Renal cortex interstitium (tissue), 15 donors: ENCODE data around the gene C20orf144. TPM values are rescaled to one million over a fixed set of nuclear protein-coding genes. Genes with fewer than 3 reads are reported as not detected.
"Not testable (repeated sequence)": the region's sequence is repeated elsewhere in the genome, so short reads cannot be mapped to it uniquely, and the experiment has no call there.

Experiments
- DNase-seq, 11 donors: peaks; one replicate each; pipeline ENCODE4 v3.0.0-alpha.2; 2013; ENCODE audit warnings: low read depth in 9 of 11, low spot score in 4 of 11; ENCODE audit errors: extremely low read depth in 1 of 11
- long read RNA-seq, 16 experiments: transcript quantifications; one replicate each; lab custom pipeline, GENCODE V29; 2026
- polyA plus RNA-seq, 3 donors: library from polyadenylated mRNA; unstranded; fragments of 120-200 nt; gene quantifications; one replicate each; pipeline ENCODE4 v1.2.1, GENCODE V29; 2013; ENCODE audit not compliant: insufficient read length in 3 of 3

C20orf144 gene
- under 1 TPM; 0.25 to 0.32 (median 0.29) TPM for polyA plus RNA-seq
- long read RNA-seq, donor 1, partial matches to known transcripts = 0 of 1 reads
- long read RNA-seq, donor 1, other reads (novel, unspliced or antisense) = 0 of 1 reads
- long read RNA-seq, donor 2, partial matches to known transcripts = 0 of 1 reads
- long read RNA-seq, donor 2, other reads (novel, unspliced or antisense) = 0 of 1 reads
- long read RNA-seq, donor 3 = 0 reads
- long read RNA-seq, donor 4, partial matches to known transcripts = 0 of 1 reads
- long read RNA-seq, donor 4, other reads (novel, unspliced or antisense) = 0 of 1 reads
- long read RNA-seq, donor 5, partial matches to known transcripts = 5 of 11 reads
- long read RNA-seq, donor 5, other reads (novel, unspliced or antisense) = 5 of 11 reads
- long read RNA-seq, donor 6 = 0 reads
- long read RNA-seq, donor 7 = 0 reads
- long read RNA-seq, donor 8, partial matches to known transcripts = 0 of 1 reads
- long read RNA-seq, donor 8, other reads (novel, unspliced or antisense) = 0 of 1 reads
- long read RNA-seq, donor 9 = 0 reads
- long read RNA-seq, donor 10, partial matches to known transcripts = 0 of 1 reads
- long read RNA-seq, donor 10, other reads (novel, unspliced or antisense) = 0 of 1 reads
- long read RNA-seq, donor 11 = 0 reads
- long read RNA-seq, donor 12 = 0 reads
- long read RNA-seq, donor 13 = 0 reads
- long read RNA-seq, donor 14 = 0 reads
- long read RNA-seq, donor 15 = 0 reads
- long read RNA-seq, donor 16, partial matches to known transcripts = 23 of 32 reads
- long read RNA-seq, donor 16, other reads (novel, unspliced or antisense) = 8 of 32 reads

DNA sequence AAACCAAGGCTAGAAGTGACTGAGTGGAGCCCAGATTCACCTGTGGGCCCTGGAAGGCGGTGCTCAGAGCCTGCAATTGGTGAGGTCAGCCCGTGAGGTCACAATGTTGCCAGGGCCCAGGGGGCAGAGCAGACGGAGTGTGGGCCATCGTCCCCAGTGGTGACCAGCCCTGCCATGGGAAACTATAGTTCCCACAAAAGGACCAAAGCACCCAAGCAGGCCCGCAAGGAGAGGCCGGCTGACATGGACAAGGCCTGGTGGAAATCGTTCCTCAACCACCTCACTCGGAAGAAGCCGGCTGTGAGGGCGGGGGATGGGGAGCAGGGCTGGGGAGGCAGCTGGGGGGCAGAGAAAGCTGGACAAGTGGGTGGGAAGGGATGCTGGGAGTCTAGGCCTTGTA is at the start of gene C20orf144:
C20orf144 (plus strand) TSS at position 156 of the 400 bp plus-strand sequence; CDS start at position 175, 19 bp downstream.
- DNase-seq = no peak

DNA sequence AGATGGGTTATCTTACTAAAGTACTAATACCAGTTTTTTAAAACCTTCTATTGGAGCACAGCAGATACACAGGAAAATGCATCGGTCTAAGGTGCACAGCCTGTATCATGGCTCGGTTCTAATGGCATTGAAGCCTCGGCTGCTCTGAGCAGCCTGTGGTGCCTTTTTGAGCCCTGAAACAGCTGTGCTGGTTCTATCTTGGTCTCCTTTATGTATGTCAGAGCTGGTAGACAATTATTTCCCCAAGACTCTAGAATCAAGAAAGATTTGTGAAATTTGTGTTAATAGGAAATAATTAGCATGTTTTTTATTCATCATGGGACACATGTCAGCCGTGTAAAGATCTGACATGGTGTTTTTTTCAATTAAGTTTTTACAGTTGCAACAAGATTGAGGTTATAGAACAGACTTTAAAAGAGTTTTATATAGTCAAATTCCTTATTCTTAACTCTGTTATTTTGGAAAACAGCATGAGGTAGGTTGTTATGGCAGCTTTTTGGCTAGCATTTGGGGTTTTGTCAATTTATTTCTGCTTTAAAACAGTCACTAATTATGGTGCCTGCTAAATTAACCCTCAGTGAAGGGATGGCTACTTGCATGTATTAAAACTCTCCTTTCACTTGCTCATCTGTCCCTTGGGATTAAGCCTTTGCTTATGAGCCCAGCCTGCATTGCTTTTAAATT is 40.3 kb upstream of the C20orf144 start:
- no peak for DNase-seq

DNA sequence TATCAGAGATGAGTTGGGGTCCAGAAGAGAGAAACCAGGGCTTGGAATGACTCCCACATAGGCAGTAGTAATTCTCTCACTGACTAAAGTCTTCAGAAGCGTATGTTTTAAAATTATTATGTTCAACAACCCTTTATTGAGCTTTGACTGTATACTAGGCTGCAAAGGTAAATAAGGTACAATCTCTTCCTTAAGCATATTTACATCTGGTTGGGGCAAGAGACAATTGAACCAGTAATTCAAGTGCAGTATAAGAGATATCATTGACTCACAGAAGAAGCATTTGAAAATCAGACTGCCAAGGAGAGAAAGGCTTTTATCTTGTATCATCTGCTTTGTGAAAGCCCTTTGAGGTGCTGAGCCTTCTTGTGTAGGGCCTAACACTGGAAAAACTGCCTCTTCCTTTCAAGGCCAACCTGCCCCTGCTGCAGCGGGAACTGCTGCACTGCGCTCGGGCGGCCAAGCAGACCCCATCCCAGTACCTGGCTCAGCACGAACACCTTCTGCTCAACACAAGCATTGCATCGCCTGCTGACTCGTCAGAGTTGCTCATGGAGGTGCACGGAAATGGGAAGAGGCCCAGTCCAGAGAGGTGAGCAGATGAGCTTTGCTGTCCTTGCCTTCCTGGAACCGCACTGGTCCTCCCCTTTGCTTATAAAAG is 39.3 kb upstream of the C20orf144 start:
- DNase-seq = no peak

DNA sequence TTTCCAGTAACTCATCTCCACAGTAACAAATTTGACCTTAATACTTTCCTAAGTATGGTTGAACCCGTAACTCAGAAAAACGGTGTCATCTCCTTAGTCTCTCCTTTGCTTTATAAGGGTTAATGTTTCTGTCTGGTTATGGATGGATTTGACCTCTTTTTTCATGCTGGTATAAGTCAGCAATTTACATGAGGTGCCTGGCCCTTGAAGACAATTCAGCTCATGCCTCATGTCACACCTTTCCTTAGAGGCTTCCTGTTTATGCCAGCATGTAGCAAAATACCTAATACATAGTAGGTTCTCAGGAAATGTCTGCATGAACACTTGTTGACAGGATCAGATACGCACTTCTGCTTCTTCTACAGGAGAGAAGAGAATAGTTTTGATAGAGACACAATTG is 37.7 kb upstream of the C20orf144 start:
- DNase-seq = no peak

DNA sequence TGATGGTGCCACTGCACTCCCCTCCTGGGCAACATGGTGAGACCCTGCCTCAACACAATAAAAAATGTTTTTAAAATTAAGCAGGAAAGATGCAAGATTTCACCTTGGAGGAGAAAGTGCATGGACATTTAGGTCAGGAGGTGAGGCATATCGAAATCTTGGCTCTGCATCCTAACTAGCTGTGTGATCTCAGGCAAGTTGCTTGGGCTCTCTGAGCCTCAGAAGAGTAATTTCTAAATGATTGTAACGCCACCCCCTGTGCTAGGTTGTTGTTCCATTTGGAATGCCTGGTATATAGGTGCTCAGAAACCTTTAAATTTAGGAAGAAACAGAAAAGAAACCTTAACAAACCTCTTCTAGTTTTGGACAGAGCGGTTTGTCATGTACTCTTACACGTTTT is 35.9 kb upstream of the C20orf144 start:
- DNase-seq = no peak

DNA sequence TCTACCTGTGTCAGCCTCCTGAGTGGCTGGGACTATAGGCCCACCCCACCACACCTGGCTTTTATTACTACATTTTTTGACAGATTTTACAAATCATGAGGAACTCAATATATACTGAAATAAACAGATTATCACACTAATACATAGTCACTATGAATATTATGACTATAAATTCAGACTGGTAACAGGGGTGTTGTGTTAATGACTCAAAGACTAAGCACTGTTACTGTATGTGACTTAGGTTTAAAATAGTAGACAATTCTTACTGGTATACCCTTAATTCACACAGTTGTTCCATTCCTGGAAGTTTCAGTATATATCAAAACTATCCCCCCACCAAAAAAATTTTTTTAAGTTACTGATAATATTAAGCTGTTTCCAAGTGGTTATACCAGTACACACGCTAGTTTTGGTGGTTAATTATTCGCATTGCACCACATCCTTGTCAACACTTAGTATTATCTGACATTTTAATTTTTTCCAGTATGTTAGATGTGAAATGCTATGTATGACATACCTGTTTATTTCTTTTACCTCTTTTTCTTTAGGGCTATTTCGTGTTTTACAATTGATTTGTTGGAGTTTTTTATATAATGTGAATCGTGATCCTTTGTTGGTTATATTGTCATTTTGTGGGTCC is 34.4 kb upstream of the C20orf144 start:
- DNase-seq = no peak

DNA sequence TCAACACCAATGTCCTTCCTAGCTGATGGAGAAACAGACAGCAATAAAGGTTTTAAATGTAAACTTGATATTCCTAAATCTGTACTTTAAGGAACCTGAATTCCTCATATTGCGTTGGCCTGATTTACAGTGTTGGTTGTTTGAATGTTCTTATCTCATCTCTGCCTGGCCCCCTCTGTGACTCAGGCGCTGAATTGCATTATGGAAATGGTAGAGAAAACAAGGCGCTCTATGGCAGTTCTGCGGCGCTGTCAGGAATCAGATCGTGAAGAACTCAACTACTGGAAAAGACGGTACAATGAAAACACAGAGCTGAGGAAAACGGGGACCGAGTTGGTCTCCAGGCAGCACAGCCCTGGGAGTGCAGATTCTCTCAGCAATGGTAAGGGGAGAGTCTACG is 32.6 kb upstream of the C20orf144 start:
- no peak for DNase-seq

DNA sequence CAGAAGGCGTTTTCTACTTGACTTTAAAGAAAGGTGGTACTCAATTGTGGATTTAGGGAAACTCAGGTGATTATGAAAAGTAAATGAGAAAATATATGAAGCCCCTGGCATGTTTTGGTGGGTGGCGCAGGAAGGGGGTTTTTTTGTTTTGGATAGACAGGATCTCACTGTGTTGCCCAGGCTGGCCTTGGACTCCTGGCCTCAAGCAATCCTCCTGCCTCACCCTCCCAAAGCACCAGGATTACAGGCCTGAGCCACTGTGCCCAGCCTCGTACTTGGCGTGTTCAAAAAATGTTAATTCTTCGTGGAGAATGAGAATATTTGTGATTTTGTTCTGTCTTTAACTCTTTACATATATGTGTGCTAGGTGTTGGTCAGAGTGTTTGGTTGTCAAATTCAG is 32.1 kb upstream of the C20orf144 start:
- no peak for DNase-seq

DNA sequence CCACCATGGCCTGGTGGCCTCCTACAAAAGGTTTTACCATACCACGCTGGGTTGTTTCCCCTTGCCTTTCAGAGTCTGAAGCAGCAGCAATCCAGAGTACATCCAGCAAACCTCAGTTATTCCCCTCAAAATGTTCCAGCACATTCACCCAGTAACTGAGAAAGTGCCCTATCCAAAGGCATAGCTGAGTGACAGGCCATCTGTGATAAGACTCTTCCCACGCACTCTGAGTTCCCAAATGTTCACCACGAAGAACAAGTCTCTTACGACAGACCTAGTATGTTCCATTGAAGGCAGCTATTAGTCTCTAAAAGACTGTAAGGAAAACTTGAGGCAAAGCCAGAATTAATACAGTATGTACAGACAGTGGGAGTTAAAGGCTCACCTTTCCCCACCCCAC is 31.6 kb upstream of the C20orf144 start:
- no peak for DNase-seq

DNA sequence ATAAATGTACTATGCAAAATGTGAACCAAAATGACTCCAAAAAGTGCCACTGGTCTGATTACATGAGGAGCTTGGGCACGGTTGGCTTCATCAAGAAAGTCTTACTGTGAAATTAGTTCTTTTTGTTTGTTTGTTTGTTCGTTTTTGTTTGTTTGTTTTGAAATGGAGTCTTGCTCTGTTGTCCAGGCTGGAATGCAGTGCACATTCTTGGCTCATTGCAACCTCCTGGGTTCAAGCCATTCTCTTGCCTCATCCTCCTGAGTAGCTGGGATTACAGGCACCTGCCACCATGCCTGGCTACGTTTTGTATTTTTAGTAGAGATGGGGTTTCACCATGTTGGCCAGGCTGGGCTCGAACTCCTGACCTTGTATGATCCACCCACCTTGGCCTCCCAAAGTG is 30.2 kb upstream of the C20orf144 start:
- not testable (repeated sequence) for DNase-seq

DNA sequence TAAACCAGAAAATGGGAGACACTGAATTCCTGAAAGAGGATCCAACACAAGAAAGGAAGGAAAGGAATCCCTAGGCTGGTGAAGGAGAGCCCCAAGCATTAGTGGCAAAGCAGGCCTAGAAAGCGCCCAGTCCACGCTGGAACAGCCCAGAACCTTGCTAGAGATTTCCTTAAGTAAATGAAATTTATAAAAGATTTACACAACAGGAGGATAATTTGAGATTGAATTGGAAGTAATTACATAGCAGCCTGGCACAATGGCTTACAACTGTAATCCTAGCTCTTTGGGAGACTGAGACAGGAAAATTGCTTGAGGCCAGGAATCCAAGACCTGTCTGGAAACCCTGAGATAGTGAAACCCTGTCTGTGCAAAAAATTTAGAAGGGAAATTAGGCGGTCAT is 26.8 kb upstream of the C20orf144 start:
- no peak for DNase-seq

DNA sequence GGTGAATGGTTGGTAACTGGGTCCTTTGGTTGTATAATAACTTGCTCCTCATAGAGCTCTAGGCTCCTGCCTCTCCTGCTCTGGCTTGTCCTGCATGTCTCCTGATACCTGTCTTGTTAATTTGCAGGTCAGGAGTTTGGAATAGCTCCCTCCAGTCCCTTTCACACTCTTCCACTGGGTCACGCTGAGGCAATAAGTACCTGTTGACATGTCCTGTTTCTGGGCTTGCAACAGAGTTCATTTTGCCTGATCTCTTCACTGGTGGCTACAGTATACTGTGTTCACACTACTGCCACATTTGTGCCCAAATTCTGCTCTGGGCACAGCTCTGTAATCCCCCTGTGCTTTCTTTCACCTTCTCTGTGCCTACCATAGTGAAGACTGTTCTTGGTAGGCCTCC is 25.4 kb upstream of the C20orf144 start:
- no peak for DNase-seq

DNA sequence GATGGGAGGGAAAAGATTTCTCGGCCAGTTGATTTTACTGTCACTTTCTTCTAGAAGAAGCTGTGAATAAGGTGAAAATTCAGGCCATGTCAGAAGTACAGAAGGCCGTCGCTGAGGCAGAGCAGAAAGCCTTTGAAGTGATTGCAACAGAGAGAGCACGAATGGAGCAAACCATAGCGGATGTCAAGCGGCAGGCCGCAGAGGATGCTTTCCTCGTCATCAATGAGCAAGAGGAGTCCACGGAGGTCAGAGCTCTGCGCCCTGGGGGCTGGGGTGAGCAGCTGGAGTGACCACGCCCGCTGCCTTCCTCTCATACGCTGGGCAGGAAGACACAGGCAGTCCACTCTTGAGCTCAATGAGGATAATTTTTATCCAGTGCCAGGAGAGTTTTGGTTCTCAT is 21.8 kb upstream of the C20orf144 start:
- no peak for DNase-seq

DNA sequence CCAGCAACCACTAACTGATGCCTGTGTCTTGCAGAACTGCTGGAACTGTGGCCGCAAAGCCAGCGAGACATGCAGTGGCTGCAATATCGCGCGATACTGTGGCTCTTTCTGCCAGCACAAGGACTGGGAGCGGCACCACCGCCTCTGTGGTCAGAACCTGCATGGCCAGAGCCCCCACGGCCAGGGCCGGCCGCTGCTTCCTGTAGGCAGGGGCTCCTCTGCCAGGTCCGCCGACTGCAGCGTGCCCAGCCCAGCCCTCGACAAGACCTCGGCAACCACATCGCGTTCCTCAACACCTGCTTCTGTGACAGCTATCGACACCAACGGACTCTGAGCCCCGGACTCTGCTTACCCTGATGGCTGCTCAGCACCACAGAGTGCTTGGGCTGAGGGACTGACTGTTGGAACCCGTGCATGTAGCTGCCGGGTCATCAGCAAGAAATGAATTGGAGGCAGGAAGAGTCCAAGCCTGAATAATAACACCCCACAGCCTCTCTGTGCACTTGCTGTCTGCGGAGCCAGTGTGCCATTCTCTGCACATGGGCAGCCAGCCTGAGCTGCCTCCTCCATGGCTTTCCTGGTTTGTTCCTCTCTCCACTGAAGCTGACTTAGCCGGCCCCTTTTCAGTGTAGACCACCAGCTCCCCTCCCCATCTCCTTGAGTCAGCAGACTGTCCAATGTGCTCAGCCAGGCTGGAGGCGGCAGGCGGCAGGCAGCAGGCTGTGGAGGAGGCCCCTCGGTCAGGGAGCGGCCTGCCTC is 17.6 kb upstream of the C20orf144 start:
- DNase-seq = no peak

DNA sequence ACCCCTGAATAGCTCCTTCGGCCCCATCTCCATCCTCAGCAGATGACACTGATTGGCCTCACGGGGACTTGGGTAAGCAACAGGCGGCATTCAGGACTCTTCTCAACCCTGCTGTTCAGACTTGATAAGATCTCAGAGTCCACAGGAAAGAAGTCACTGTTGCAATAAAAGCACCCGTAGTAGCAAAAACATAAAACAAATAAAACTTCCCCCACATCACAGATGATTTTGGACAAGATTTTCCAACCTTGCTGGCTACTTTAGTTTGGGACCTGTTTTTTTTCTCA is 17.1 kb upstream of the C20orf144 start:
- no peak for DNase-seq

DNA sequence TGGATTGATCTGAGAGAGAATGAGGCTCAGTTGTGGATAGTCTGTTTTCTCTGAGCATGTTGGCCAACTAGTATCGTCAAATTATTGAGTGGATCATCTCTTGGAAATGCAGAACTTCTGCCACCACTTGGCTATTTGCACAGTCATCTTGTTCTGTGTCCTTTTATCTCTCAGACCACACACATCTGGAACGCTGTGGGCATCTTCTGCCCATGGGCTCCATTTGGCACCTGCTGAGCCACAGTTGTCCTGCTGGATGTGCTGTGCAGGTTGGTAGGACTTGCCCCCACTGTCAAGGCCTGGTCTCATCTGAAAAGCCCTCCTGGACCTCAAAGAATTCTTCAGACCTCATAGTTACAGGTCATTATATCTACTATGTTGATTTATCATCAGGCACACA is 16.7 kb upstream of the C20orf144 start:
- DNase-seq = no peak

DNA sequence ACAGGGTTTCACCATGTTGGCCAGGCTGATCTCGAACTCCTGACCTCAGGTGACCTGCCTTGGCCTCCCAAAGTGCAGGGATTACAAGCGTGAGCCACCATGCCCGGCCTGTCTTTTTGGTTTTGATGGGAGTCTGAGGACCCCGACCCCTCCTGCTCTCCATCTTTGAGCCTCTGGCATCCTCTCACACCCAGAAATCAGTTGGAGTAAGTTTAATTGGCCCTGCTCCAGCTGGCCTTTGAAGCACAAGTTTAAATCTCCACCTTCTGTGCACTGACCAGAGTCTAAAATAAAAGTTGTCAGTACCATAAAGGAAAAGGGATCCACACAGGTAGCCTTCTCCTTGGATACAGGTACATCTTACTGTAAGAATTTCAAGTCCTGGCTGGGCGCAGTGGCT is 15.9 kb upstream of the C20orf144 start:
- DNase-seq = no peak

DNA sequence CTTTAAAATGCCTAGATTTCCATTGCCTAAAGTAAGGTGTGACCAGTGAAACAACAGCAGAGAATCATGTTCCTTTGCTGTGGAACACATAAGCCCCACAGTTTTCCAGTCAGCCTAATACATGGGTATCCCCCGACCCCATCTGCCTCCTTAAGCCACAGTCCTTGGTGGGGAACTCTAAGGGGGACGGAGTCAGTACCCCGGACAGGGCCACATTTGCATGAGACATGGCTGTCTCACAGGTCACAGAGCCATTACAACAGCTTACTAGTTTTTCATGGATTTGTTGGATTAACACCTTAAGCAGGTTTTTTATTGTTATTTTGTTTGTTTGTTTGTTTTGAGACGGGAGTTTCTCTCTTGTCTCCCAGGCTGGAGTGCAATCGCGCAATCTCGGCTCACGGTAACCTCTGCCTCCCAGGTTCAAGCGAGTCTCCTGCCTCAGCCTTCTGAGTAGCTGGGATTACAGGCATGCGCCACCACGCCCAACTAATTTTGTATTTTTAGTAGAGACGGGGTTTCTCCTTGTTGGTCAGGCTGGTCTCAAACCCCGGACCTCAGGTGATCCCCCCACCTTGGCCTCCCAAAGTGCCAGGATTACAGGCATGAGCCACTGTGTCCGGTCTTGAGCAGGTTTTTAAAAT is 15.0 kb upstream of the C20orf144 start:
- not testable (repeated sequence) for DNase-seq
